HFF-Myc (cell line): ENCODE data around the gene MORN5.

Experiments
- DNase-seq: peaks from one replicate; pipeline ENCODE4 v3.0.0-alpha.2; 2011; ENCODE audit warnings: low read depth; ENCODE audit errors: extremely low read depth
- H3K4me3 ChIP-seq: replicated peaks from 2 replicates; pipeline ENCODE4 v1.5.1; 2011; ENCODE audit warnings: low read depth, mild to moderate bottlenecking, control low read depth, low read length
- CTCF ChIP-seq: IDR thresholded peaks from 2 replicates; pipeline ENCODE4 v1.5.1; 2012; ENCODE audit warnings: mild to moderate bottlenecking, low read depth, low read length, control low read depth; ENCODE audit errors: missing control alignments

Gene MORN5

GRCh38 chr9:122218071-122218934 is 58.6 kb downstream of the MORN5 start:
- TF ChIP-seq CTCF, result no peak
- DNase-seq, result no peak
- no peak overlapping the region for H3K4me3 ChIP-seq

- DNase-seq, result no peak
- TF ChIP-seq CTCF, result no peak
- 0 out of 2 replicates have a peak overlapping the region, but pooled peaks have one; percentile 3 for H3K4me3 ChIP-seq
These were observed 59.5 kb downstream of the MORN5 start for GRCh38 chr9:122218935-122219855.

- H3K4me3 ChIP-seq, result 0 out of 2 replicates have a peak overlapping the region, but pooled peaks have one; percentile 3
- TF ChIP-seq CTCF, result no peak
- DNase-seq, result no peak
These were observed 60.4 kb downstream of the MORN5 start for GRCh38 chr9:122219856-122220672.

GRCh38 chr9:122220673-122221182 is 61.0 kb downstream of the MORN5 start:
- H3K4me3 ChIP-seq, result no peak overlapping the region
- TF ChIP-seq CTCF, result no peak
- DNase-seq, result no peak

GRCh38 chr9:122221183-122221811 is 61.6 kb downstream of the MORN5 start:
- H3K4me3 ChIP-seq, result no peak overlapping the region
- TF ChIP-seq CTCF, result no peak
- DNase-seq, result no peak
